ENCODE measurements around the gene CCDC148.

DNA sequence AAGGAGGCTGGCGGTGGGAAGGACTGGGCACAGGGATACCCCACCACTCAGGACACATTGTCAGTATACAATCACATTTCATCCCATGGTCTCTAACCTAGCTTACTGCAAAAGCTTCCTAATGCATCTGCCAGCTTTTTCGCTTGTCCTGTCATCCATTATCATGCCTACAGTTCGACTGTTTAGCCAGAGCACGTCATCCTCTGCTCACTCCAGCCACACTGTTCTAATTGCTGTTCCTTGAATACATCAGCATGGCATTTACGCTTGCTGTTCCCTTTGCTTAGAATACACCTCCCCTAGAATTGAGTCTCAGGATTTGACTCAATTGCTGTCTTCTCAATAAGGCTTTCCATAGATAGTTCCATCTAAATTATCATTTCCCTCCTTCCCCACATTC, 166.3 kb downstream of the CCDC148 start:
- no peak for TF ChIP-seq FOXP2 (optimal IDR thresholded peaks at IDR 0.05; ENCODE audit: borderline replicate concordance, extremely low read depth, extremely low read length, insufficient read depth)
- TF ChIP-seq POLR2AphosphoS5 (IDR thresholded peaks at IDR 0.05; ENCODE audit: low read depth, low read length), result no peak
